ENCODE measurements around the gene RAPGEF1. TPM values are rescaled to one million over a fixed set of nuclear protein-coding genes. Genes with fewer than 3 reads are reported as not detected.
A peak's percentile ranks its signal among the peaks of the same experiment; 100 is the strongest.
"Not testable (repeated sequence)": the region's sequence is repeated elsewhere in the genome, so short reads cannot be mapped to it uniquely, and the experiment has no call there.

The RAPGEF1 gene
- polyA plus RNA-seq, 4 donors: 38.3 to 43.0 (median 41.0) TPM

DNA sequence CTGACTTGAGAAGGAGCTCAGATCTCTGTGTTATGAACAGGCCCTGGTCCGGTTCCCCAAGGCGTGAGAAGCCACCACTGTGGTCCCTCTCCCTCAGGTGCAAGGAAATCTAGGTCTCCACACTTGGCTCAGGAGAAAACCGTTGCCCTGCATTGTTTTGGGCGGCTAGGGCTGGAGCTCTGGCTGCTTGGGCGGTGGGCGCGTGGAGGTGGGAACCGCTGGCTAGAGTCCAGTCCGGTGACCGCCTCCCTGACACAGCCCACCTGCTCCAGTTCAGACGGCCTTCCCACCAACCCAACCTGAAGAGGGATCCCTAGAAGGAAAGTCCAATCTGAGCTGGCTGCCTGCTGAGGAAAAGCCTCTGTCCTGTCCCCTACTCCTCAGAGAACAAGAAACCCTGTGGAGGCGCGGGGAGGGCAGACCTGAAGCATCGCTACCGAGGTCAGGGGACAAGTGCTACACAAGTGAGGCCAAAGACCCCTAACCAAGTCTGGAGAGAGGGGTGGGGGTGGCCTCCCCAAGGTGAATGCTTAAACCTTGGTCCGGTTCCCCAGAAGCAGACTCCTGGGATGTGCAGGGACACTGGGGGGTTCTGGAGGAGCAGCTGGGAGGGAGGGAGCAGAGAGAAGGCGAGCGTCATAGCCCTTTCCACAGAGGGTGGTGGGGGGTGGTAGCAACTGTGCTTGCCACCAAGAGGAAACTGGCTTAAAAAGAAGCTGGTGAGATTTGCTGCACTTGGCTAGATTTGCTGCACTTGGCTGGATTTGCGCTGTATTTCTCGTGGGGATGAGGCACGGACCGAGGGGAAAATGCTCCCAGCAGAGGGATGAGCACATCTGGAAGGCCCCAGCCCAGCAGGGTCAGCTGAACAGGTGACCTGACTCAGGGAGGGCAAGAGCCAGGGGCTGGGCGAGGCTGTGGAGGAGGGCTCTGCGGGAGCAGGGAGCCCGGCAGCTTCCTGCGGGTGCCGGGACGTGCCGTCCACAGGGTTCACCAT is 65.2 kb downstream of the RAPGEF1 start:
- no peak for DNase-seq (ENCODE audit: low read depth in 4 of 4, low spot score in 3 of 4)

DNA sequence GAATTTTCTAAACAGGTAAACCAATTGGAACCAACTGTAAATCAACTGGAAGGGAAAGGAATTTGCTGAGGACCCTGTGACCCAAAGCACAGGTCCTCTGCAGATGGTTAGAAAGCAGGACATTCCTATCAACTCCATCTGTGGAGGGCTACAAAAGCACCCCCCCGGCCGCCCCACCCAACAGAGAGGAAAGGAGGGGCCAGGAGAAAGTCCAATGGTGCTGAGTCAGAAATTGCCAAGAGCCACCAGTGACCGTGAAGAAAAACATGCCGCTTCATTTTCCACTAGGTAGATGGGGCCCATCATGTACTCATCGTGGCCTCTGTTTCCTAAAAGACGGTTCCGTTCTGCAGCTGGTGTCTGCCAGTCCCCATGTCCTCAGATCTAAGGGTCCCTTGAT is 66.3 kb downstream of the RAPGEF1 start:
- DNase-seq (ENCODE audit: low read depth in 4 of 4, low spot score in 3 of 4): no peak

DNA sequence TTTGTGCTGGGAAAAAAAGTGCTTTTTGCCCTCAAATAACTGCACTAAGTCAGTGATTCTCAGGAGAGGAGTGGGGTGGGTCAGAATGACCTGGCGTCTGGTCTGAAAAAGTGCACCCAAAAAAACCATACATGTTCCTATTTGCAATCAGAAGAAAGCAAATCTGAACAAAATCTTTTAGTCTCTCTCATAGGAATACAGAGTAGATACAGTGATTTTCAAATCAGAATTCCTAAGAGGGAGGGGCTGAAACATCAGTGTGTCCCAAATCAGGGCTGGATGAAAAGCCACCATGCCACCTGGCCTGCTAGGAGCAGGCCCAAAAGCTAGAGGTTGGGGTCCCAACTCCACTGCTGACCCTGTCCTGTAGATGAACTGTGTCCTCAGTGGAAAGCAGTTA is 66.8 kb downstream of the RAPGEF1 start:
- DNase-seq (ENCODE audit: low read depth in 4 of 4, low spot score in 3 of 4): no peak

DNA sequence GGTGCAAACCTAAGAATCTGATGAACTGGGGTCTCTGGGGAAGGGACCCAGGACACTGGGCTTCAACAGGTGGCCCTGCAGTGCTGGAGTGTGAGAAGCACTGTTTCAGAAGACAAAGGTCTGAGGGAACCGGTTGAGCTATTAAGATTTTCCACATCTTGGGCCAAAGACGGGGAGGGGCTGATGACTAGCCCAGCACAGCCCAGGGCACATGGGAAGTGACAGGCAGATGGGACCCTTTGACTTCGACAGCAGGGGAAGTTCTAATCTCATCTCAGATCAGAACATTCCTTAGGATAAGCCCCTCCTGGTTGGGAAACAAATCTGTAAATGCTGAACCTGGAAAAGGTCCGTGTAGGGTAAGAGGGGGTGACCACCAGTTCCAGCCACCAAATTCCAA is 67.4 kb downstream of the RAPGEF1 start:
- no peak for DNase-seq (ENCODE audit: low read depth in 4 of 4, low spot score in 3 of 4)

DNA sequence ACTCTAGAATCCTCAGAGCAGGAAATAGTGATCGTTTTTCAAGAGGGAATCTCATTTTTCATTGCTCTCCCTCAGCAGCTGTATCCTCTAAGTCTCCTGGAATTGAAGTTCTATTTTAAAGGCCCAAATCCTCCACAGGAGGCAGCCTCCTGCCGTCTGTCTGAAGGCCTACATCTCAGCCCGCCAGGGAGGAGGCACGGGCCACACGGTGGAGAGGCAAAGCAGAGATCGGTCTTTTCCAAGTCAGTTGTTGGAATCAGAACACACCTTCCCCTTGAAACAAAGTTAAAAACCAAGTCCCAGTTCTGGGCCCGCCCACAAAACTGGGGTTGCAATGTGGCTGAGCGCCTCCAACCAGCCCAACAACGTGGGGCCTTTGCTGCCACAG is 68.7 kb downstream of the RAPGEF1 start:
- DNase-seq (ENCODE audit: low read depth in 4 of 4, low spot score in 3 of 4): no peak

DNA sequence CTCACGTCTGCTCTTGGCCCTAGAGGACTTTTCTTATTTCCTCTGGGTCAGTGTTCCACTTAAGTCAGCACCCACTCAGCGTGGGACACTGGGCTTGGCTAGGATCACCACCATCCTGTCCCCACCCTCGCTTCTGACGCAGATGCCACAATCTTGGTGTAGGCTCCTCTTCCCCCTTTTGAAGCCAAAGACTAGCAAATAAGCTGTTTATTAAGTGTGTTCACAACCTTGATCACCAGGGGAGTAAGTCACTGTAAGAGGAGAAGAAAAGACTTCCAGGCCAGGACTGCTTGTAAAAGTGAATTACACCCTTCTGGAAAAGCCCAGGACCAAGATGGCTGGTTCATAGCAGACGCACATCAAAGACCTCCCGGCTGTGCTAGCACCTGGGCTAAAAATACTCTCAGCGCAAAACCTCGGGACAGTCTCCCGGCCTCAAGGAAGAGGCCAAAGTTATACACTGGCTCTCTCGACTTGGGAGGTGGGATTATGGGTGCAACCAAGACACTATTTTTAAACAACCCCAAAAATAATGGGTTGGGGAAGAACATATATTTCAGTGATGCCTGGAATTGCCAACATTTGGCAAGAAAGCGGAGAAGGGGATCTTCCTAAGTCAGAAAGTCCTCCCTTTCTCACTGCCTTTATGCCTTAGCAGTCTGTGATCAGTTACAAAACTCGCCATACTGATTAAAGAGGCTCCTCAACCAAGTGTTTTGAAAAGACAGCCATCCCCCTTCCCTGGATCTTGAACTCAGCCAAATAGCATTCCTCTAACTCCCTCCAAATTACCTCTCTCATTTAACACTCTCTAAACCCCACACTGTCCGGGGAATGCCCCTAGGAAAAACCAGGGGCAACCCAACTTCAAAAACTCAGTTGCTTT is 69.4 kb downstream of the RAPGEF1 start:
- DNase-seq (ENCODE audit: low read depth in 4 of 4, low spot score in 3 of 4): peak in 2 of 4 donors; percentile 49

DNA sequence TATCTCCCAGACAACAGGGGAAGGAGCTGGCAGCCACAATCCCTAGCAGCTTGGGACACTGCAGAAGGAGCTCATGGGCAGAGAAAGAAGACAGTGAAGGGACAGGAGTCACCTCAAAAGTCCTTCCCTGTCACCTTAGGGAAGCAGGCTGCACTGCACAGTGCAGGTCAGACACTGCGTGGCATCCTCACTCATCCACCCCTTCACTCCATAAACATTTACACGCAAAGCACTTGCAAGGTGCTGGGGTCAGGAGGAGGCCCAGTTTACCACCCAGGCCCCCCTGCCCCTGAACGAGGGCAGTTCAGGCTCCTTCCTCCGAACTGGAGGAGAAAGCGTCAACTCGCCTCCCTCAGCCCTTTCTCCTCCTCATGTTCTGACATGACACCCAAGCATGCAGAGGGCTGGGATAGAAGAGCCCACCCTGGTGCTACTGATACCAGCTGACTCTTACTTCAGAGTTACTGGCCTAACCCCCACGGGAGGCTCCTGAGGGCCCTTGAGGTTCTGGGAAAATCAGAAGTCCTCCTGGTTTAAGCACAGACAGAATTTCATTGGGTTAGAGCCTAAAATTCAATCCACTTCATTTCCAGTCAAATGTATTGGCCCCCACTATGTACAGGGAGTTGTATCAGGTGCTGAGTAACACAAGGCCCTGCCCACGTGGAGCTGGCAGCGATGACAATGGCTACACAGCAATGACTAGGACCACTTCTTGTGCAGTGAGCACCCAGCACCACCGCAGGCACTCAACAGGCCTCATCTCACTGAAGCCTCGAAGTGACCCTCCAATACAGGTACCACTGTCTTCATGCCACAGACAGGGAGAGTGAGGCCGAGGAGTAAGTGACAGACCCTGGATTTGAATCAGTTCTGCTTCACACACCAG is 70.4 kb downstream of the RAPGEF1 start:
- DNase-seq (ENCODE audit: low read depth in 4 of 4, low spot score in 3 of 4): no peak

DNA sequence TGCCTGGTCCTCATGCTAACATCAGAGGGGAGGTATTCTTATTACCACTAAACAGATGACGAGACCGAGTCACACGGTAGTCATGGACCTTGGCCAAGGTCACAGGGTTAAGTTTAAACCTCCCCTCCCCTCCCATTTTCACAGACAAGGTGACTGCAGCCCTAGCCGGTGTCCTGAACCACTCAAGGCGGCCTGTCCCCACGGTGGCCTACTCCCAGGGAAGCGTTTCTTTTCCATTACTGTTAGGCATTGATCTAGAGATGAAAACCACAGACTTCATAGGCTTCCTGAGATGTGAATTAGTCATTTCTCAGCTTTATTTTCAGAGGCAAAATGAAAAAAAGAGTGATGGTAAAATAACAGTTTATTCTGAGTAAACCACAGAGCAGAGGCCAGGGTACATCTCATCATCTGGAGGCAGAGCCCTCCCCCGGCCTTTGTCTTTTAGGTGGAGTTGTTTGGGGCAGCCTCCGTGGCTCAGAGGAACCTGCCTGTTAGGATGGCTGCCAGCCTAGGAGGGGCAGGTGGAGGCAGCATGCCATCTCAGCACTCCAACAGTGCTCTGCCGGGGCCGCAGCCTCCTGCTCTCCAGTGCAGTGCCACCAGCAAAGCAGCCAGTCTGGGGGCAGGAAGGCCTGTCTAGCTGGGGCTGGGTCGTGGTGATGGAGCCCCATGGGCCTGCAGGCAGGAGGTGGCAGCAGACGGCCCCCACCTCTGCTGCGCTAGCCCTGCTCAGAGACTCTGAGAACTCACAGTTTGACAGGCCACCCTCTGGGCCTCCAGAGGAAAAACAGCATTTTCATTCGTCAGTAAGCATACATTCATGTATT is 71.2 kb downstream of the RAPGEF1 start:
- no peak for DNase-seq (ENCODE audit: low read depth in 4 of 4, low spot score in 3 of 4)

DNA sequence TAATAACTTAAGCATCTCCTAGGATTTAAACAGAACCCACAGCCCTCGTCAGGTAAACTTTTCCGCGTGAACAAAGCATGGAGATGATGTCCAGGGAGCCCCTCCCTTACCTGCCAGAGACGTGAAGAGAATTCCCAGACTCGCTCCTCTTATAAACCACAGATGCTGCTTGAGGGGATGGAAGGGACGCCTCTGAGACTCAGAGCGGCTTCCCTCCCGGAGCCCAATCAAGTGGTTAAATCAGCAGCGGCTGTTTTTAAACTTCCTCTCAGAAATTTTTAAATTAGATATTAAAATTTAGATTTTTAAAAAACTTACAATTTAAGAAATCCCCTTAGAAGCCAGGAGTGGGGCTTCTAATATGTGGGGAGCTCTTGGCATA is 71.8 kb downstream of the RAPGEF1 start:
- no peak for DNase-seq (ENCODE audit: low read depth in 4 of 4, low spot score in 3 of 4)

DNA sequence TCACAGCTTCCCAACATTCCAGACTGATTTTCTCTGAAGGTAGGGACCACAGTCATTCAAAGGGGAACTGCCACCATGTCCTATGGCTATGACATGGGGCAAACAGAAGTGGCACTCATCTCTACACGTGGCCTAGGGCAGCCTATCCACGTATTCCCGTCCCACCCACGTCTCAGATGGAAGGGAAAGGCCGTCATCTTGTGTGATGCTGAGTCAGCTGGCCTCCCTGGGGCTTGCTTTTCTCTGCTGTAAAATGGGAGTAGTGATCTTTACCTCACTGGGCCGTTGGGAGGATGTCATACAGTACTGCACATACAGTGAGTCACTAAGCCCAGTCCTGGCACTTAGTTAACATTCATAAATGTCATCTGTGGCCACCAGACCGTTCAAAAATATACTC is 72.3 kb downstream of the RAPGEF1 start:
- DNase-seq (ENCODE audit: low read depth in 4 of 4, low spot score in 3 of 4): no peak

DNA sequence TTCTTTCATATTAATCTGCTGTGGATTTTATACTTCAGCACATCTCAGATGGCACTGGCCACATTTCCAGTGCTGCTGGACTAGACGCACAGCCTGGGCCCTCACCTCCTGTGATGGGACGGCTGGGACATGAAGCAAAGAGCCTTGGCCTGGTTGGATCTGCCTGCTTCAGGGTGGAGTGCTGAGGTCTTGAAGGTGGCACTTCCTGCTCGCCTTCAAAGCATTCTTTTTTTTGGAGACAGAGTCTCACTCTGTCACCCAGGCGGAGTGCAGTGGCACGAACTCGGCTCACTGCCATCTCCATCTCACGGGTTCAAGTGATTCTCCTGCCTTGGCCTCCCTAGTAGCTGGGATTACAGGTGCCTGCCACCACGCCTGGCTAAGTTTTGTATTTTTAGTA is 73.1 kb downstream of the RAPGEF1 start:
- no peak for DNase-seq (ENCODE audit: low read depth in 4 of 4, low spot score in 3 of 4)

DNA sequence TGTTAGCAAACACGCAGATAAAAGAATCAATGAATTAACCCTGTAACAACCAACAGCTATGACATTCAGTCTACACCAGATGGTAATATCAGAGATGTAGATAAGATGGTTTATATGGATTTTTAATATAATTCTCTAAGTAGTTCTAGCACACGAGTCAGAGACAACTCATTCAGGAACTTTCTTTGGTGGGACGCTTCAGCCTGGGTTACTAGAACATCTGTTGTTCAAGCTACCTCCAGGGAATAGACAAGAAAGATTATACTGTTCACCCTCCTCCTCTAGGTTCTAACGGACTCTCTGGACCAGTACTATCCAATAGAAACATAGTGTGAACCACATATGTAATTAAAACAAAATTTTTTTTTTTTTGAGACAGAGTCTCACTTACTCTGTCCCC is 73.8 kb downstream of the RAPGEF1 start:
- no peak for DNase-seq (ENCODE audit: low read depth in 4 of 4, low spot score in 3 of 4)

DNA sequence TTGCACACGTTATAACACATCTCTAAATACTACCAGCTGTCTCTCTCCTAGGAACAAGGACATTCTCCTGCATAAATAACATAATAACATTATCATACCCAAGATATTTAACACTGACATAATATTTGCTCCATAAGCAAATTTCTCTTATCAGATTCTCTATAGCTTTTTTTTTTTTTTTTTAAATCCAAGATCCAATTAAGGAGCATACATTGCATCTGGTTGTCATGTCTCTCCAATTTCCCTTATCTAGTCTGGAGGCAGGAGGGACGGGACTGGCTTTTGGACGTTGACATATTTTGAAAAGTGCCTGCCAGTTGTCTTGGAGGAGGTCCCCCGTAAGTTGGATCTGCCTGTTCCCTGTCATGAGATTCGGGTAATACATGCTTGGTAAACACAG is 76.6 kb downstream of the RAPGEF1 start:
- DNase-seq (ENCODE audit: low read depth in 4 of 4, low spot score in 3 of 4): no peak

DNA sequence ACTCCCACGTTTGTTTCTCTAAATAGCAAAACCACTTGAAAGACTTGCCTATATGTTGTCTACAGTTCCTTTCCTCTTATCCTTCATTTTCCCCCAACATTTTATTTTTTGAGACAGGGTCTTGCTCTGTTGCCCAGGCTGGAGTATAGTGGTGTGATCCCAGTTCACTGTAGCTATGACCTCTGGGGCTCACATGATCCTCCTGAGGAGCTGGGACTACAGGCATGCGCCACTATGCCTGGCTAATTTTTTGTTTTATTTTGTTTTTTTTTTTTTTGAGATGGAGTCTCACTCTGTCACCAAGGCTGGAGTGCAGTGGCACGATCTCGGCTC is 77.6 kb downstream of the RAPGEF1 start:
- not testable (repeated sequence) for DNase-seq (ENCODE audit: low read depth in 4 of 4, low spot score in 3 of 4)

DNA sequence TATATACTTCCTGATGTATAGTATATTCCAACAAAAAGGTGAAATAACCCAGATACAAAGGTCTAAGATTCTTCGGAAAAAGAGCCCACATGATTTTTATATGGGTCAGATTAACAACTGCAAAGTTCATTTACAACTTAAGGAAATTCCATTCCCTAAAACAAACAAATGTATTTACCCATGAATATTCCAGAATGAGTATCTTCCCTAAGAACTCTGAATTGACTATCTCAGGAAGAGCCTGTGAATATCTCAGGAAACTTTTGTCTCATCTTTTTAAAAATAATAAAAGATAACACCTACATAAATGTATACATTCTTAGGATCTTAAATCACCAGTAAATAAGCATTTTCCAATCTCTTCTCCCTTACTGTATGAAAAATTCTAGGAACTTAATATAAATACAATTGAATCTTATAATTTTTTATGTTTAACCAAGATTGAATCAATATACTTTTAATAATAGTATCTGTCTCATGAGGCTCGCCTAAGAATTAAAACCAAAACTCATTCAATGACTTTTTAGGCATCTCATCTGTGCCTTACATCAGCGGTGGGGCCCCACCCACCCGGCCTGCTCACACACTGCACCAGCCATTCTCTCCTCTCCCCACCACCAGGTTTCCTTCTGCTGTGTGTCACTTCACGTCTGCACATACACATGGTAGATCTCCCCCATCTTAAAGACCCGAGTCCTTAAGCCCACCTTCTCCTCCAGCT is 78.1 kb downstream of the RAPGEF1 start:
- no peak for DNase-seq (ENCODE audit: low read depth in 4 of 4, low spot score in 3 of 4)

DNA sequence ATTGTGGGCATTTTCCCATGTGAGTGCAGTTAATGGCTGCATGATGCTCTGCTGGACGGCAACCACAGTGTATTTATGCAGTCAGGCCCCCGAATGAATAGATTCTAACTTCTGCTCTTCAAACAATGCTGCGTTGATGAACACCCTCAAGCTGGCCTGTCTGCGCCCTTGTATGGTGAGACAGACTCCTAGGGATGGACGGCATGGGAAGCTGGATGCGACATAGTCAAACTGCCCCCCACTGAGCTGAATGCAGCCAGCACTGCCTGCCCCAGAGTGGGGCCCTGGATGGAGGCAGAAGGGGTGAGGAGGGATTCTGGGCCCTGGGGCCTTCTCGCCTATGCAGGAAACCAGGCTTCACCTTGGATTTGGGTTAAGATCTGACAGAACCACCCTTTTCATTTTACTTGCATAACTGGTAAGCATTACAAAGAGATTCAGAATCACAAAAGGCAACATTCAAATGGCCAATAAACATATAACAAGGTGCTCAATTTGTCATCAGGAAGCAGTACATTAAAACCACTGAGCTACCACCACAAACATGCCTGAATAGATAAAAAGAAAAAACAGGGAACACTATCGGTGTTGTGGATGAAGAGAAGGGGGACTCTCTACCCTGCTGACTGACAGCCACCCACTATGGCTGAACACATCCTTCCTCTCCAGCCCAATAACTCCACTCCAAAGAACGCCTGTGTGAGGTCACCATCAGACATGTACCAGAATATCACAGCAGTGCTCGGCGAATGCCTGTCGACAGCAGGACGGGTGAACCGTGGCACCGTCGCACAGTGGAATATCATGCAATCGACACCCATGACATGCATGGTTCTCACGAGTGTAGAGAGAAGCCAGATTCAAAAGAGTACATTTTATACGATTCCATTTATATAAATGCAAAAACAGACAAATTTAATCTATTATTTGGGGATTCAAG is 79.1 kb downstream of the RAPGEF1 start:
- DNase-seq (ENCODE audit: low read depth in 4 of 4, low spot score in 3 of 4): no peak

DNA sequence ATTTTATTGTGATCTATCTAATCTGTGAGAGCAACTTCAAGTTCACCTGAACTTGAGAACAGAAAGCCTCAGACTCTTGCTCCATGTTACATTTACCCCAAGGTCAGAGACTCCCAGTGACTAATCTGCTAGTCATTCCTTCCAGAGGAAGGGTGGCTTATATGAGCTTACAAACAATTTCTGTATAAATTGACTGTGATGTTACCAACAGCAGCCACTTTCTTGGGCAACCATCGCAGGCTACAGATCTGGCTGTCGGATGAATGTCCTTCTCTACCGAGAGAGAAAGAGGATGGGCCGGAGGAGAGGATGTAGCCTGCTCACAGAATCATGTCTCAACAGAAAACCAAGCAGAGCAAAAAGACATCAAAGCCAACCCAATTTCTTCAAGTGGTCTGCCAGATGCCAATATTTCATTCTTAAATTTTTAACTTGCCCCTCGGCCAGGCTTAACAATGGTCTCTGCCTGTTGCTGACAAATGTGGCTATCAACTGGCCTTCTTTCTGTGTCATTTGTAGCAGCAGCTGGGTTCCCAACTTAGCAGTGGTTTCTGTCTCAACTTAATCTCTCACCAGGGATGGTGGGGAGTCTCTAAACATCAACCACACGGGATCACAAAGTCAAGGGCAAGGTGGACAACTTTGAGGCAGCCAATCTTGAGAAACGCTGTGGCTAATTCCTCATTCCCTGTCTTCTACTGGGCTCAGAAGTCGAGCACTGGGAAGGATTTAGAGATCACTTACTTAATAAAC is 81.3 kb downstream of the RAPGEF1 start:
- DNase-seq (ENCODE audit: low read depth in 4 of 4, low spot score in 3 of 4): no peak

All from right renal pelvis (tissue), 4 donors.